ENCODE data around the gene DNASE1L1. TPM values are rescaled to one million over a fixed set of nuclear protein-coding genes. Genes with fewer than 3 reads are reported as not detected.

DNASE1L1 gene
- total RNA-seq, 2 experiments from 2014 or later, result 20.5 to 26.2 TPM

GRCh38 chrX:154359362-154360154 is 49.5 kb downstream of the DNASE1L1 start:
- no peak overlapping the region for H3K4me3 Mint-ChIP-seq
- peaks cover 3% of the 10 kb centered on the region for H3K4me1 Mint-ChIP-seq
- H3K27me3 Mint-ChIP-seq, result no peaks in the 10 kb centered on the region
- no peak for ATAC-seq (ENCODE audit: low read depth)
- peaks cover 7% of the 10 kb centered on the region for H3K36me3 Mint-ChIP-seq
- no peaks in the 10 kb centered on the region for H3K9me3 Mint-ChIP-seq
- POLR2A ChIA-PET, result no interaction called here
- DNase-seq, result no peak
- H3K27ac Mint-ChIP-seq, result no peak overlapping the region

GRCh38 chrX:154358829-154359228 is 50.2 kb downstream of the DNASE1L1 start:
- Mint-ChIP-seq H3K4me1 (peaks cover 5% of the 10 kb centered on the region), H3K36me3 (peaks cover 7% of the 10 kb centered on the region), H3K27me3 (no peaks in the 10 kb centered on the region), H3K9me3 (no peaks in the 10 kb centered on the region), H3K27ac (peak overlapping the region; percentile 21), H3K4me3 (no peak overlapping the region)
- no peak for DNase-seq
- ATAC-seq (ENCODE audit: low read depth), result no peak
- POLR2A ChIA-PET, result no interaction called here

GRCh38 chrX:154358011-154358410 is 51.0 kb downstream of the DNASE1L1 start:
- H3K36me3 Mint-ChIP-seq, result peaks cover 9% of the 10 kb centered on the region
- H3K4me3 Mint-ChIP-seq, result no peak overlapping the region
- no peaks in the 10 kb centered on the region for H3K9me3 Mint-ChIP-seq
- H3K4me1 Mint-ChIP-seq, result peaks cover 6% of the 10 kb centered on the region
- POLR2A ChIA-PET, result interaction anchor here (1.0 kb wide), 1 partner anchor 11 kb away, joined by 3 read pairs; no protein-coding TSS in a partner anchor
- DNase-seq (no peak), ATAC-seq (ENCODE audit: low read depth) (no peak)
- H3K27me3 Mint-ChIP-seq, result no peaks in the 10 kb centered on the region
- H3K27ac Mint-ChIP-seq, result no peak overlapping the region

GRCh38 chrX:154357205-154357604 is 51.8 kb downstream of the DNASE1L1 start:
- peak overlapping the region; percentile 42 for H3K27ac Mint-ChIP-seq
- no peaks in the 10 kb centered on the region for H3K27me3 Mint-ChIP-seq
- H3K9me3 Mint-ChIP-seq, result no peaks in the 10 kb centered on the region
- H3K4me1 Mint-ChIP-seq, result peaks cover 4% of the 10 kb centered on the region
- ATAC-seq (ENCODE audit: low read depth), result no peak
- H3K36me3 Mint-ChIP-seq, result peaks cover 7% of the 10 kb centered on the region
- H3K4me3 Mint-ChIP-seq, result no peak overlapping the region
- no peak for DNase-seq
- POLR2A ChIA-PET, result interaction anchor here (1.0 kb wide), 1 partner anchor 11 kb away, joined by 3 read pairs; no protein-coding TSS in a partner anchor

- ATAC-seq (ENCODE audit: low read depth), result no peak
- Mint-ChIP-seq H3K27ac (no peak overlapping the region), H3K27me3 (no peaks in the 10 kb centered on the region), H3K9me3 (no peaks in the 10 kb centered on the region), H3K4me3 (no peak overlapping the region), H3K4me1 (peaks cover 7% of the 10 kb centered on the region), H3K36me3 (peaks cover 7% of the 10 kb centered on the region)
- no peak for DNase-seq
- POLR2A ChIA-PET, result no interaction called here
These were observed 52.5 kb downstream of the DNASE1L1 start for GRCh38 chrX:154356596-154356995.

GRCh38 chrX:154355776-154356140 is 53.3 kb downstream of the DNASE1L1 start:
- Mint-ChIP-seq H3K9me3 (no peaks in the 10 kb centered on the region), H3K36me3 (peaks cover 7% of the 10 kb centered on the region), H3K27me3 (no peaks in the 10 kb centered on the region), H3K4me1 (peaks cover 9% of the 10 kb centered on the region), H3K27ac (no peak overlapping the region), H3K4me3 (no peak overlapping the region)
- POLR2A ChIA-PET, result no interaction called here
- ATAC-seq (ENCODE audit: low read depth) (no peak), DNase-seq (no peak)

- ATAC-seq (ENCODE audit: low read depth) (no peak), DNase-seq (no peak)
- POLR2A ChIA-PET, result no interaction called here
- Mint-ChIP-seq H3K9me3 (no peaks in the 10 kb centered on the region), H3K27ac (no peak overlapping the region), H3K4me3 (no peak overlapping the region), H3K27me3 (no peaks in the 10 kb centered on the region), H3K4me1 (peaks cover 9% of the 10 kb centered on the region), H3K36me3 (peaks cover 7% of the 10 kb centered on the region)
These were observed 53.8 kb downstream of the DNASE1L1 start for GRCh38 chrX:154355094-154355775.

- no peak overlapping the region for H3K27ac Mint-ChIP-seq
- H3K4me1 Mint-ChIP-seq, result peaks cover 9% of the 10 kb centered on the region
- H3K4me3 Mint-ChIP-seq, result no peak overlapping the region
- ATAC-seq (ENCODE audit: low read depth) (no peak), DNase-seq (no peak)
- no peaks in the 10 kb centered on the region for H3K9me3 Mint-ChIP-seq
- POLR2A ChIA-PET, result interaction anchor here (1.4 kb wide), 1 partner anchor 17 kb away, joined by 6 read pairs; no protein-coding TSS in a partner anchor
- H3K36me3 Mint-ChIP-seq, result peaks cover 7% of the 10 kb centered on the region
- no peaks in the 10 kb centered on the region for H3K27me3 Mint-ChIP-seq
These were observed 54.5 kb downstream of the DNASE1L1 start for GRCh38 chrX:154354516-154354915.

- no peak overlapping the region for H3K27ac Mint-ChIP-seq
- peaks cover 7% of the 10 kb centered on the region for H3K36me3 Mint-ChIP-seq
- no peak for DNase-seq
These were observed 55.0 kb downstream of the DNASE1L1 start for GRCh38 chrX:154354013-154354412.

GRCh38 chrX:154353172-154353843 is 55.7 kb downstream of the DNASE1L1 start:
- POLR2A ChIA-PET, result interaction anchor here (1.4 kb wide), 1 partner anchor 18 kb away, joined by 6 read pairs; no protein-coding TSS in a partner anchor
- H3K36me3 Mint-ChIP-seq, result peaks cover 4% of the 10 kb centered on the region
- H3K27me3 Mint-ChIP-seq, result no peaks in the 10 kb centered on the region
- ATAC-seq (ENCODE audit: low read depth) (no peak), DNase-seq (no peak)
- H3K4me3 Mint-ChIP-seq, result no peak overlapping the region
- H3K9me3 Mint-ChIP-seq, result no peaks in the 10 kb centered on the region
- no peak overlapping the region for H3K27ac Mint-ChIP-seq
- H3K4me1 Mint-ChIP-seq, result peaks cover 13% of the 10 kb centered on the region

More at GRCh38 chrX:154354013-154354412, 55.0 kb downstream of the DNASE1L1 start:
- no peak overlapping the region for H3K4me3 Mint-ChIP-seq
- H3K27me3 Mint-ChIP-seq, result no peaks in the 10 kb centered on the region
- peaks cover 10% of the 10 kb centered on the region for H3K4me1 Mint-ChIP-seq
- POLR2A ChIA-PET, result interaction anchor here (1.4 kb wide), 1 partner anchor 17 kb away, joined by 6 read pairs; no protein-coding TSS in a partner anchor
- H3K9me3 Mint-ChIP-seq, result no peaks in the 10 kb centered on the region
- ATAC-seq (ENCODE audit: low read depth), result no peak

GRCh38 chrX:154352466-154352865 is 56.6 kb downstream of the DNASE1L1 start:
- Mint-ChIP-seq H3K4me1 (peaks cover 18% of the 10 kb centered on the region), H3K36me3 (peaks cover 4% of the 10 kb centered on the region), H3K4me3 (peak overlapping the region; percentile 22), H3K27me3 (no peaks in the 10 kb centered on the region), H3K27ac (no peak overlapping the region), H3K9me3 (no peaks in the 10 kb centered on the region)
- POLR2A ChIA-PET, result no interaction called here
- no peak for ATAC-seq (ENCODE audit: low read depth)
- no peak for DNase-seq

GRCh38 chrX:154352012-154352401 is 57.0 kb downstream of the DNASE1L1 start:
- H3K27ac Mint-ChIP-seq, result peak overlapping the region; percentile 70
- H3K36me3 Mint-ChIP-seq, result peaks cover 4% of the 10 kb centered on the region
- POLR2A ChIA-PET, result no interaction called here
- DNase-seq (no peak), ATAC-seq (ENCODE audit: low read depth) (no peak)
- H3K4me3 Mint-ChIP-seq, result peak overlapping the region; percentile 37
- H3K4me1 Mint-ChIP-seq, result peaks cover 22% of the 10 kb centered on the region
- H3K9me3 Mint-ChIP-seq, result no peaks in the 10 kb centered on the region
- no peaks in the 10 kb centered on the region for H3K27me3 Mint-ChIP-seq

All from activated naive CD8-positive, alpha-beta T cell treated with anti-CD3 and anti-CD28 coated beads, Interleukin-2, amount 10 ng/mL, durations not matched to agents 7 days and 5 days (primary cell).